ENCODE data around the gene SLC25A10. TPM values are rescaled to one million over a fixed set of nuclear protein-coding genes. Genes with fewer than 3 reads are reported as not detected.

The SLC25A10 gene
- total and polyA plus RNA-seq, 10 of the 15 experiments (the other 5 are each of a cell fraction or from before 2014, with no cell fraction given) = 0.11 to 72.7 (median 22.3) TPM

DNA sequence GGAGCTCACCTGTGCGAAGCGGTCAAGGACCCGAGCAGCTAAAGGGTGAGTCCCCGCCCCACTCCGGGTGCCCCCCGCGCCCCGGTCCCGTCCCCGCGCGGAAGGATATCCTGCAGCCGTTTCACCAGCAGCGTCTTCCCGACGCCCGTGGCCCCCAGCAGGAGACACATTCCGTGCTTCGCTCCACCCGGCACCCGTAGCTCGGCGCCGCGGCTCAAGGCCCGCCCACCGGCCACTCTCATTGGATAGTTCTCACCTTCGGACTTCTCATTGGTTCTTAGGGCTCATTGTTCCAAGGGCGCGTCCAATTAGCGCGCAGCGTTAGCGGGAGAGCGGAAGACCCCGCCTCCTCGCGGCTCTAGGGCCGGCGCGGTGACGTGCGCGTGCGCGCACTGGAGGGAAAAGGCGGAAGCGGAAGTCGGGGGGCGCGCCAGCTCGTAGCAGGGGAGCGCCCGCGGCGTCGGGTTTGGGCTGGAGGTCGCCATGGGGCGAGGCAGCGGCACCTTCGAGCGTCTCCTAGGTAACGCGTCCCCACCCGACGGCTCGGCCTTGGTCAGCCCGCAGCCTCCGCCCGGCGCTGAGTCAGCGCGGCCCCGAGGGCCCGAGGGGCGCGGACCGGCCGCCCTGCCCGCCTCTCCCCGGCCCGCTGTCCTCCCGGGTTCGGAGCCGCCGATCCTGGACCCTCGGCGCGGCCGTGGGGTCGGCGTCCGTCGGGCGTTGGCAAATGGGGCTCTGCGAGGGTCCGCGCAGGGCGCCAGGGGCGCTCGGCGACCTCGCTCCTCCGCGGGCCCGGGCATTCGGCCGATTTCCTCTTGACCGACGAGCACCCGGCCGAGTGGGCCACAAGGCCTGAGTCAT, 28.3 kb upstream of the SLC25A10 start, which contains the start of the genes ARL16 and HGS (continued):
- TF ChIP-seq TBL1XR1 (IDR thresholded peaks at IDR 0.05; ENCODE audit: low read depth, low read length) = no peak
- TF ChIP-seq GATAD2B (conservative IDR thresholded peaks at IDR 0.05; ENCODE audit: low read depth) = peak; percentile 88
- peak; percentile 73 for TF ChIP-seq NFYA (IDR thresholded peaks at IDR 0.05; ENCODE audit: borderline replicate concordance, low read depth, low read length)
- TF ChIP-seq RELA (IDR thresholded peaks at IDR 0.05; ENCODE audit: borderline replicate concordance, partially characterized antibody) = peak; percentile 35
- TF ChIP-seq TCF12 (IDR thresholded peaks at IDR 0.05; ENCODE audit: low read depth, low read length) = 0 out of 2 replicates have a peak, but pooled peaks have one; percentile 4
- TF ChIP-seq, protein P1, sequence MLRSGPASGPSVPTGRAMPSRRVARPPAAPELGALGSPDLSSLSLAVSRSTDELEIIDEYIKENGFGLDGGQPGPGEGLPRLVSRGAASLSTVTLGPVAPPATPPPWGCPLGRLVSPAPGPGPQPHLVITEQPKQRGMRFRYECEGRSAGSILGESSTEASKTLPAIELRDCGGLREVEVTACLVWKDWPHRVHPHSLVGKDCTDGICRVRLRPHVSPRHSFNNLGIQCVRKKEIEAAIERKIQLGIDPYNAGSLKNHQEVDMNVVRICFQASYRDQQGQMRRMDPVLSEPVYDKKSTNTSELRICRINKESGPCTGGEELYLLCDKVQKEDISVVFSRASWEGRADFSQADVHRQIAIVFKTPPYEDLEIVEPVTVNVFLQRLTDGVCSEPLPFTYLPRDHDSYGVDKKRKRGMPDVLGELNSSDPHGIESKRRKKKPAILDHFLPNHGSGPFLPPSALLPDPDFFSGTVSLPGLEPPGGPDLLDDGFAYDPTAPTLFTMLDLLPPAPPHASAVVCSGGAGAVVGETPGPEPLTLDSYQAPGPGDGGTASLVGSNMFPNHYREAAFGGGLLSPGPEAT (IDR thresholded peaks at IDR 0.05; ENCODE audit: low read depth) = peak; percentile 73; the same call in 1 of the 2 replicates
- TF ChIP-seq, protein P2, sequence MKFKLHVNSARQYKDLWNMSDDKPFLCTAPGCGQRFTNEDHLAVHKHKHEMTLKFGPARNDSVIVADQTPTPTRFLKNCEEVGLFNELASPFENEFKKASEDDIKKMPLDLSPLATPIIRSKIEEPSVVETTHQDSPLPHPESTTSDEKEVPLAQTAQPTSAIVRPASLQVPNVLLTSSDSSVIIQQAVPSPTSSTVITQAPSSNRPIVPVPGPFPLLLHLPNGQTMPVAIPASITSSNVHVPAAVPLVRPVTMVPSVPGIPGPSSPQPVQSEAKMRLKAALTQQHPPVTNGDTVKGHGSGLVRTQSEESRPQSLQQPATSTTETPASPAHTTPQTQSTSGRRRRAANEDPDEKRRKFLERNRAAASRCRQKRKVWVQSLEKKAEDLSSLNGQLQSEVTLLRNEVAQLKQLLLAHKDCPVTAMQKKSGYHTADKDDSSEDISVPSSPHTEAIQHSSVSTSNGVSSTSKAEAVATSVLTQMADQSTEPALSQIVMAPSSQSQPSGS (IDR thresholded peaks at IDR 0.05; ENCODE audit: low read length) = no peak
- TF ChIP-seq IKZF2 (IDR thresholded peaks at IDR 0.05) = peak; percentile 57 to 64; a peak in 2 of 4 replicates

Data from GM12878 (cell line).